ENCODE data around the gene RASSF7.

DNA sequence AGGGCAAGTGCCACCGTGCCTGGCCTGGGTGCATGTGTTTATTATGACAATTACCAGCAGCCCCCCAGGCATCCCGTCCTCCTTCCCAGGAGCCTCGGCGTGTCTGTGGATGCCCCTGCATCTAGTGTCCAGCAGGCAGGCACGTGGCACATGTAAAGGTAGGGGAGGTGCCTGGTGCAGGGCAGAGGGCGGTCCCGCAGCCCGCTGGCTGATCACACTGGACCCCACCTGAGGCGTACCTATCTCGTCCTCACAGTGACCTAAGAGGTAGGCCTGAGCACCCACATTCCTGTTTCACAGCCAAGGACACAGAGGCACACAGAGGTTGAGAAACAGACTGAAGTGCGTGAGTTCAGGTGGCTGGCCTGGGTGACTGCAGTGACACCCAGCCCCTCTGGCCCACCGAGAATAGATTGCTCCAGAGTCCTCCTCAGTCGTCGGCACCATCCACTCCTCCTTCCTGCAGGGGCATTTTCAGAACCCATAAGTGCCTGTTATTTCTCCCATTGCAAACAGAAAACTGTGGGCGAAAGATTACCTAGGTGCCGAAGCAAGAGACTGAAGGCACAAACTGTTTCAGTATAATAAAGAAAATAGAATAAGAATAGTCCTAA, 12.5 kb downstream of the RASSF7 start:
- TF ChIP-seq RCOR1 (IDR thresholded peaks at IDR 0.05; ENCODE audit: low read length): no peak
- TF ChIP-seq, protein P1, sequence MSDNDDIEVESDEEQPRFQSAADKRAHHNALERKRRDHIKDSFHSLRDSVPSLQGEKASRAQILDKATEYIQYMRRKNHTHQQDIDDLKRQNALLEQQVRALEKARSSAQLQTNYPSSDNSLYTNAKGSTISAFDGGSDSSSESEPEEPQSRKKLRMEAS (IDR thresholded peaks at IDR 0.05; ENCODE audit: low read depth): no peak
- TF ChIP-seq TEAD4 (IDR thresholded peaks at IDR 0.05; ENCODE audit: borderline replicate concordance, insufficient read depth): no peak
- no peak for TF ChIP-seq POLR2AphosphoS5 (IDR thresholded peaks at IDR 0.05; ENCODE audit: low read depth, low read length)
- no peak for TF ChIP-seq EP300 (IDR thresholded peaks at IDR 0.05; ENCODE audit: borderline replicate concordance in 1 of 2, low read depth in 1 of 2, low read length in 1 of 2)
- no peak for TF ChIP-seq MXI1 (IDR thresholded peaks at IDR 0.05; ENCODE audit: low read depth, low read length)
- no peak for TF ChIP-seq EZH2phosphoT487 (IDR thresholded peaks at IDR 0.05; ENCODE audit: borderline replicate concordance, low read depth)
- no peak for TF ChIP-seq CTCF (IDR thresholded peaks at IDR 0.05)
- TF ChIP-seq FOSL2 (IDR thresholded peaks at IDR 0.05; ENCODE audit: borderline replicate concordance, low read depth): no peak
- TF ChIP-seq, protein P2, sequence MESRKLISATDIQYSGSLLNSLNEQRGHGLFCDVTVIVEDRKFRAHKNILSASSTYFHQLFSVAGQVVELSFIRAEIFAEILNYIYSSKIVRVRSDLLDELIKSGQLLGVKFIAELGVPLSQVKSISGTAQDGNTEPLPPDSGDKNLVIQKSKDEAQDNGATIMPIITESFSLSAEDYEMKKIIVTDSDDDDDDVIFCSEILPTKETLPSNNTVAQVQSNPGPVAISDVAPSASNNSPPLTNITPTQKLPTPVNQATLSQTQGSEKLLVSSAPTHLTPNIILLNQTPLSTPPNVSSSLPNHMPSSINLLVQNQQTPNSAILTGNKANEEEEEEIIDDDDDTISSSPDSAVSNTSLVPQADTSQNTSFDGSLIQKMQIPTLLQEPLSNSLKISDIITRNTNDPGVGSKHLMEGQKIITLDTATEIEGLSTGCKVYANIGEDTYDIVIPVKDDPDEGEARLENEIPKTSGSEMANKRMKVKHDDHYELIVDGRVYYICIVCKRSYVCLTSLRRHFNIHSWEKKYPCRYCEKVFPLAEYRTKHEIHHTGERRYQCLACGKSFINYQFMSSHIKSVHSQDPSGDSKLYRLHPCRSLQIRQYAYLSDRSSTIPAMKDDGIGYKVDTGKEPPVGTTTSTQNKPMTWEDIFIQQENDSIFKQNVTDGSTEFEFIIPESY (IDR thresholded peaks at IDR 0.05; ENCODE audit: borderline replicate concordance, low read depth): no peak
- no peak for TF ChIP-seq GABPA (IDR thresholded peaks at IDR 0.05; ENCODE audit: low read depth)
- no peak for TF ChIP-seq REST (IDR thresholded peaks at IDR 0.05; ENCODE audit: low read depth, low read length)
- no peak for TF ChIP-seq SIN3A (IDR thresholded peaks at IDR 0.05; ENCODE audit: borderline replicate concordance, low read depth, low read length)
- no peak for TF ChIP-seq YY1 (IDR thresholded peaks at IDR 0.05; ENCODE audit: low read depth)
